Hepatocyte (in vitro differentiated cells): Measurements from ENCODE around the gene ADH6. TPM values are rescaled to one million over a fixed set of nuclear protein-coding genes. Genes with fewer than 3 reads are reported as not detected.

ENCODE experiments used
- DNase-seq: peaks from one replicate; pipeline ENCODE4 v3.0.0-alpha.2; 2016; ENCODE audit warnings: low spot score
- H2AFZ ChIP-seq: fragments of 200-600 bp; sonication (generic); 2 replicates; pipeline ENCODE4 v1.6.0; 2016; ENCODE audit warnings: antibody characterized with exemption, mild to moderate bottlenecking
- H3K27ac ChIP-seq: fragments of 200-600 bp; sonication (generic); 2 replicates; pipeline ENCODE4 v1.5.1; 2016; ENCODE audit warnings: mild to moderate bottlenecking
- H3K27me3 ChIP-seq: fragments of 200-600 bp; sonication (generic); 2 replicates; pipeline ENCODE4 v1.6.1; 2016
- H3K36me3 ChIP-seq: fragments of 200-600 bp; sonication (generic); replicated peaks from 2 replicates; pipeline ENCODE4 v1.5.1; 2016; ENCODE audit warnings: low read depth; ENCODE audit not compliant: insufficient read depth
- H3K4me1 ChIP-seq: fragments of 200-600 bp; sonication (generic); 2 replicates; pipeline ENCODE4 v1.5.1; 2016; ENCODE audit warnings: mild to moderate bottlenecking, moderate library complexity; ENCODE audit not compliant: insufficient read depth
- H3K4me2 ChIP-seq: fragments of 200-600 bp; sonication (generic); 2 replicates; pipeline ENCODE4 v1.6.0; 2016
- H3K4me3 ChIP-seq: fragments of 200-600 bp; sonication (generic); 2 replicates; pipeline ENCODE4 v1.5.1; 2016; ENCODE audit warnings: mild to moderate bottlenecking
- H3K79me2 ChIP-seq: fragments of 200-600 bp; sonication (generic); 2 replicates; pipeline ENCODE4 v1.6.0; 2017; ENCODE audit warnings: mild to moderate bottlenecking
- H3K9me2 ChIP-seq: fragments of 200-600 bp; sonication (generic); replicated peaks from 2 replicates; pipeline ENCODE4 v1.6.0; 2017; ENCODE audit warnings: mild to moderate bottlenecking; ENCODE audit not compliant: insufficient read depth
- H3K9me3 ChIP-seq: fragments of 200-600 bp; sonication (generic); 2 replicates; pipeline ENCODE4 v1.5.1; 2016; ENCODE audit warnings: low read depth, mild to moderate bottlenecking
- H4K20me1 ChIP-seq: fragments of 200-600 bp; sonication (generic); 2 replicates; pipeline ENCODE4 v1.6.0; 2016; ENCODE audit warnings: mild to moderate bottlenecking; ENCODE audit not compliant: insufficient read depth, poor library complexity, severe bottlenecking
- CTCF ChIP-seq: fragments of 200-600 bp; sonication (generic); IDR thresholded peaks from 2 replicates; pipeline ENCODE4 v1.5.1; 2016; ENCODE audit warnings: antibody characterized with exemption, mild to moderate bottlenecking; ENCODE audit not compliant: poor library complexity
- EZH2 ChIP-seq: fragments of 200-600 bp; sonication (generic); IDR thresholded peaks from 2 replicates; pipeline ENCODE4 v1.6.1; 2016; ENCODE audit warnings: antibody characterized with exemption, mild to moderate bottlenecking, borderline replicate concordance
- EZH2phosphoT487 ChIP-seq: fragments of 200-600 bp; sonication (generic); IDR thresholded peaks from one replicate; pipeline ENCODE4 v1.6.1; 2018; ENCODE audit warnings: antibody characterized with exemption, mild to moderate bottlenecking, low read depth, moderate library complexity; ENCODE audit not compliant: unreplicated experiment, severe bottlenecking
- WGBS: methylation state at CpG from one replicate; pipeline ENCODE4 v1.1.6; 2016; ENCODE audit warnings: low lambda C conversion rate; ENCODE audit errors: missing lambda C conversion rate; 5-methylcytosine and 5-hydroxymethylcytosine counted together
- polyA plus RNA-seq: library from polyadenylated mRNA; unstranded; fragments of >200 nt; fragmentation: Nextera tagmentation; extraction: Ambion mirVana; gene quantifications from 2 replicates; pipeline ENCODE4 v1.2.1, GENCODE V29; 2016
- total RNA-seq: library from RNA; depleted of rRNA; stranded (reverse); fragments of >200 nt; gene quantifications from 2 replicates; pipeline ENCODE4 v1.2.3, GENCODE V29; 2014

ADH6 gene
- total and polyA plus RNA-seq, 2 experiments from 2014 or later: 16.0 to 23.6 TPM

- WGBS: 94% methylated on average over 1 of the region's 1 CpG
Measured at GRCh38 chr4:99209671-99210070, 9.4 kb downstream of the ADH6 start.

GRCh38 chr4:99208719-99209075 lies 10.3 kb downstream of the ADH6 start:
- no peaks in the 10 kb centered on the region for H3K27me3 ChIP-seq
- DNase-seq: no peak
- no peak overlapping the region for H2AFZ ChIP-seq
- no peak for TF ChIP-seq EZH2phosphoT487
- no peak for TF ChIP-seq EZH2
- TF ChIP-seq CTCF: no peak
- peaks cover 16% of the 10 kb centered on the region for H3K4me1 ChIP-seq
- H3K9me3 ChIP-seq: no peaks in the 10 kb centered on the region
- no peaks in the 10 kb centered on the region for H3K79me2 ChIP-seq
- no peaks in the 10 kb centered on the region for H3K36me3 ChIP-seq
- 93% methylated on average over 2 of the region's 2 CpGs for WGBS
- H3K4me3 ChIP-seq: no peak overlapping the region
- no peak overlapping the region for H3K27ac ChIP-seq
- H4K20me1 ChIP-seq: no peaks in the 10 kb centered on the region
- no peak overlapping the region for H3K4me2 ChIP-seq
- no peaks in the 10 kb centered on the region for H3K9me2 ChIP-seq

More at GRCh38 chr4:99209671-99210070, 9.4 kb downstream of the ADH6 start:
- no peak overlapping the region for H3K4me3 ChIP-seq
- no peak for DNase-seq
- no peaks in the 10 kb centered on the region for H4K20me1 ChIP-seq
- H3K27ac ChIP-seq: no peak overlapping the region
- no peaks in the 10 kb centered on the region for H3K9me2 ChIP-seq
- H2AFZ ChIP-seq: no peak overlapping the region
- no peaks in the 10 kb centered on the region for H3K27me3 ChIP-seq
- no peaks in the 10 kb centered on the region for H3K79me2 ChIP-seq
- peaks cover 13% of the 10 kb centered on the region for H3K4me1 ChIP-seq
- TF ChIP-seq EZH2: no peak
- TF ChIP-seq EZH2phosphoT487: no peak
- no peak for TF ChIP-seq CTCF
- H3K36me3 ChIP-seq: no peaks in the 10 kb centered on the region
- H3K4me2 ChIP-seq: no peak overlapping the region
- no peaks in the 10 kb centered on the region for H3K9me3 ChIP-seq

- Histone ChIP-seq H3K36me3 (no peaks in the 10 kb centered on the region), H3K79me2 (no peaks in the 10 kb centered on the region), H3K4me2 (no peak overlapping the region), H3K27ac (no peak overlapping the region), H2AFZ (no peak overlapping the region), H4K20me1 (no peaks in the 10 kb centered on the region), H3K9me2 (no peaks in the 10 kb centered on the region), H3K4me3 (no peak overlapping the region), H3K27me3 (no peaks in the 10 kb centered on the region), H3K9me3 (no peaks in the 10 kb centered on the region), H3K4me1 (peaks cover 16% of the 10 kb centered on the region)
- no peak for DNase-seq
- 61% methylated on average over 10 of the region's 10 CpGs for WGBS
- TF ChIP-seq EZH2 (no peak), EZH2phosphoT487 (no peak)
Measured at GRCh38 chr4:99207911-99208718, 10.9 kb downstream of the ADH6 start.

- Histone ChIP-seq H3K4me1 (peaks cover 22% of the 10 kb centered on the region), H3K27me3 (no peaks in the 10 kb centered on the region), H3K4me3 (no peak overlapping the region), H3K4me2 (no peak overlapping the region), H3K9me3 (no peaks in the 10 kb centered on the region), H4K20me1 (no peaks in the 10 kb centered on the region), H3K36me3 (no peaks in the 10 kb centered on the region), H2AFZ (no peak overlapping the region), H3K27ac (no peak overlapping the region), H3K79me2 (no peaks in the 10 kb centered on the region), H3K9me2 (no peaks in the 10 kb centered on the region)
- TF ChIP-seq EZH2phosphoT487 (no peak), EZH2 (no peak), CTCF (no peak)
- 74% methylated on average over 4 of the region's 4 CpGs for WGBS
- no peak for DNase-seq
Measured at GRCh38 chr4:99207069-99207743, 11.8 kb downstream of the ADH6 start.
